Progenitor cell of endocrine pancreas (in vitro differentiated cells): ENCODE measurements around the gene PDZD2. TPM values are rescaled to one million over a fixed set of nuclear protein-coding genes. Genes with fewer than 3 reads are reported as not detected.

Experiments used
- DNase-seq: peaks from one replicate; pipeline ENCODE4 v3.0.0; 2021; ENCODE audit warnings: low spot score; ENCODE audit not compliant: unreplicated experiment
- H3K27ac Mint-ChIP-seq: 2 replicates; pipeline ENCODE4 v1.8.0; 2021; ENCODE audit warnings: mild to moderate bottlenecking, moderate library complexity, mixed read lengths
- H3K27me3 Mint-ChIP-seq: 2 replicates; pipeline ENCODE4 v1.8.0; 2021; ENCODE audit warnings: mixed read lengths
- H3K36me3 Mint-ChIP-seq: 2 replicates; pipeline ENCODE4 v1.8.0; 2022; ENCODE audit warnings: mixed read lengths; ENCODE audit not compliant: insufficient read depth
- H3K4me1 Mint-ChIP-seq: 2 replicates; pipeline ENCODE4 v1.8.0; 2021; ENCODE audit warnings: low read depth, mixed read lengths
- H3K4me3 Mint-ChIP-seq: 2 replicates; pipeline ENCODE4 v1.8.0; 2021; ENCODE audit warnings: low read depth, mild to moderate bottlenecking, moderate library complexity, mixed read lengths
- H3K9me3 Mint-ChIP-seq: 2 replicates; pipeline ENCODE4 v1.8.0; 2021; ENCODE audit warnings: low read depth, mixed read lengths
- total RNA-seq: library from RNA; stranded (reverse); gene quantifications from 2 replicates; pipeline ENCODE4 v1.2.1, GENCODE V29; 2021
- TF ChIP-seq, protein P1 (sequence below): fragments of 200-600 bp; sonication (generic); IDR thresholded peaks from one replicate; pipeline ENCODE4 v1.5.0; 2021; ENCODE audit warnings: antibody characterized with exemption, mild to moderate bottlenecking; ENCODE audit not compliant: unreplicated experiment

The PDZD2 gene
- total RNA-seq, 1 donor from 2014 or later = 3.1 TPM

DNA sequence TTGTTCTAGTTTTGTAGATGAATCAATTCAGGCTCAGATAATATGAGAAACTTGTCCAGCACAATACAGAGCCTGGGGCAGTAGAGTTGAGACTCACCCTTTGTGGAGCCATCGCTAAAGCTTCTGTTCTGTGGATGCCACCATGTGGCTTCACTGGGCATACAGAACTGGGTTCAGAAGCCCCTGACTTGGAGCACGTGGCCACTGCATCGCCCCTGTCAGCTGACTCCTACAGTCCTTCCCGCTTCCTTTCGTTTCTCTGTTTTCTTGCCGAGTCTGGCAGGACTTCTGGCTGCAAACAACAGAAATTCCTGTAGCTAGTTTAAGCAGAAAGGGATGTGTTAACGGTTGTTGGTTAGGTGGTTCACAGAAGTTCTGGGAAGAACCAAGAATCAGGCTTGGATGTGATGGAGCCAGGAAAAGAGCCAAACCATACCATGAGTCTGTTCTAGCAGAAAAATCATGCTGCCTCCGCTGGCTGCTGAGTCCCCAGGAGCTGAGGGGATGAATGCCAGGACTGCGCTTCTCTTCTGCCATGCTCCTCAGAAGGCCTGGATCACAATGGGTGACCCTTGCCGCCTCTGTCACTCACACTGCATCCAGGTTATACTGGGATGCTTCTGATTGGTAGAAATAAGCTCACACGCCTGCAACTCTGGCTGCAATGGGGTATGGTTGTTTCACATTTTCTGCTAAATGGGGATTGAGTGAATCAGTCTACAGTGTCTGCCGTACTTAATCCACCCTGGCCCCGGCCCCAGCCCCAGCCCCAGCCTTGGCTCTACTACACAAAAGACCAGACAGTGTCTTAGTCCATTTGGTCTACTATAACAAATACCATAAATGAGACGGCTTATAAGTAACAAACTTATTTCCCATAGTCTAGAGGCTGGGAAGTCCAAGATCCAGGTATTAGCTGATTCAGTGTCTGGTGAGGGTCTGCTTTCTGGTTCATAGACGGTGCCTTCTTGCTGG is 272.6 kb downstream of the PDZD2 start:
- peaks cover 2% of the 10 kb centered on the region for H3K4me1 Mint-ChIP-seq
- H3K27me3 Mint-ChIP-seq = no peaks in the 10 kb centered on the region
- H3K9me3 Mint-ChIP-seq = no peaks in the 10 kb centered on the region
- no peaks in the 10 kb centered on the region for H3K36me3 Mint-ChIP-seq
- no peak overlapping the region for H3K27ac Mint-ChIP-seq
- TF ChIP-seq, protein P1, sequence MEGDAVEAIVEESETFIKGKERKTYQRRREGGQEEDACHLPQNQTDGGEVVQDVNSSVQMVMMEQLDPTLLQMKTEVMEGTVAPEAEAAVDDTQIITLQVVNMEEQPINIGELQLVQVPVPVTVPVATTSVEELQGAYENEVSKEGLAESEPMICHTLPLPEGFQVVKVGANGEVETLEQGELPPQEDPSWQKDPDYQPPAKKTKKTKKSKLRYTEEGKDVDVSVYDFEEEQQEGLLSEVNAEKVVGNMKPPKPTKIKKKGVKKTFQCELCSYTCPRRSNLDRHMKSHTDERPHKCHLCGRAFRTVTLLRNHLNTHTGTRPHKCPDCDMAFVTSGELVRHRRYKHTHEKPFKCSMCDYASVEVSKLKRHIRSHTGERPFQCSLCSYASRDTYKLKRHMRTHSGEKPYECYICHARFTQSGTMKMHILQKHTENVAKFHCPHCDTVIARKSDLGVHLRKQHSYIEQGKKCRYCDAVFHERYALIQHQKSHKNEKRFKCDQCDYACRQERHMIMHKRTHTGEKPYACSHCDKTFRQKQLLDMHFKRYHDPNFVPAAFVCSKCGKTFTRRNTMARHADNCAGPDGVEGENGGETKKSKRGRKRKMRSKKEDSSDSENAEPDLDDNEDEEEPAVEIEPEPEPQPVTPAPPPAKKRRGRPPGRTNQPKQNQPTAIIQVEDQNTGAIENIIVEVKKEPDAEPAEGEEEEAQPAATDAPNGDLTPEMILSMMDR = no peak
- no peak for DNase-seq
- no peak overlapping the region for H3K4me3 Mint-ChIP-seq

DNA sequence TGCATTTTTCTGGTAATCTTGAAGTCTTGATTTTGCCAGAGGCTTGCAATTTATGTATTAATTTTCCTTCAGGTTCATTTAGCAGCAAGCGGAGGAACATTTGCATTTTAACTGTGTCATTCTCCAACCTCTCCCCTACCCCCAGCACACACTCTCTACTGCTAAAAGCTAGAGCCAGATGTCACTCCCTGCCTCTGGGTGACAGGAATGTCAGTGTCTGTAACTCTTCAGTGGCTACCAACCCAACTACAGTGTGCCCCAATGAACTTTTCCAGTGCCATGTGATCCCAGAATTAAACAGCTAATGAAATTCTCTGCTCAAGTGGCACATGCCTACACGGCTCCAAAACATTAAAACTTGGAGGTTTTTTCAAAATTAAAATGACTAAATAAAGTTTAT is 274.9 kb downstream of the PDZD2 start:
- H3K4me3 Mint-ChIP-seq = no peak overlapping the region
- no peak overlapping the region for H3K27ac Mint-ChIP-seq
- no peaks in the 10 kb centered on the region for H3K4me1 Mint-ChIP-seq
- DNase-seq = no peak
- H3K36me3 Mint-ChIP-seq = no peaks in the 10 kb centered on the region
- no peaks in the 10 kb centered on the region for H3K27me3 Mint-ChIP-seq
- H3K9me3 Mint-ChIP-seq = no peaks in the 10 kb centered on the region
- TF ChIP-seq, protein P1 = no peak

DNA sequence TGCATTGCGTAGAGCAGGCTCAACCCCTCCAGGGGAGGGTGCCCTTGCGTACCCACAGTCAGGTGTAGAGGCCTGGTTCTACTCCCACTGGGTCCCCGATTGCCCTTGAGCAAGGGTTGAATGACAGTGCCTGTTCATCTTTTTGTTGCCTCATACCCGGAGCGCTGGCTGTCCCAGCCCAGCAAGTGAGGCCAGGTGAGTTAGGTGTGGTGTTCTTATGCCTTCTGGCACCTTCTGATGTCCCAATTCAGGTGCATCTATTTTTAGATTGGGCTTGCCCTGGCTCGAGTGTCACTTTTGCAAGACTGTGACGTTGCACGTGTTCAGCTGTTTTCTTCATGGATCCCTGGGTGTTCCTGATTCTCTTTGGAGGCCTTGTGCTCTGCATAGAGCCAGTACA is 277.4 kb downstream of the PDZD2 start:
- no peak for DNase-seq
- TF ChIP-seq, protein P1 = no peak
- H3K4me1 Mint-ChIP-seq = no peaks in the 10 kb centered on the region
- no peaks in the 10 kb centered on the region for H3K36me3 Mint-ChIP-seq
- H3K9me3 Mint-ChIP-seq = no peaks in the 10 kb centered on the region
- no peaks in the 10 kb centered on the region for H3K27me3 Mint-ChIP-seq
- no peak overlapping the region for H3K27ac Mint-ChIP-seq
- H3K4me3 Mint-ChIP-seq = no peak overlapping the region

DNA sequence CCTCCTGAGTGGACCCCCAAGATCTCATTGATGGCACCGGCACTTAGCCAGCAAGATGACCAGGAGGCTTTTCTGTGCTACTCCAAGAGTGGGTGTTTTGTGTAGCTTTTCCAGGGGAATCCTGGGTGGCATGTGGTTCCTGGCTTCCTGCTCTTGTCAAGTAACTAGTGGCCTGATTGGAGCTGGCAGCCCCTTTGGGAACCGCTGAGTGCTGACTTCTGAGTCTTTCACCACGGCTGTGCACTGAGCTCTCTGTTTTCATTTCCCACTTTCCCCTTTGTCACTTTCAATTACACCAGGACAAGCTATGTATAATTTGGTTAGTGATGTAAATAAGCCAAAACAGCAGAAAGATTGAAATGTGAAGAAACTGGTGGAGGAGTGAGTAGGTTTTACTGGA is 279.8 kb downstream of the PDZD2 start:
- Mint-ChIP-seq H3K27ac (no peak overlapping the region), H3K4me3 (no peak overlapping the region), H3K27me3 (no peaks in the 10 kb centered on the region), H3K9me3 (no peaks in the 10 kb centered on the region), H3K4me1 (no peaks in the 10 kb centered on the region), H3K36me3 (no peaks in the 10 kb centered on the region)
- TF ChIP-seq, protein P1 = no peak
- DNase-seq = no peak

DNA sequence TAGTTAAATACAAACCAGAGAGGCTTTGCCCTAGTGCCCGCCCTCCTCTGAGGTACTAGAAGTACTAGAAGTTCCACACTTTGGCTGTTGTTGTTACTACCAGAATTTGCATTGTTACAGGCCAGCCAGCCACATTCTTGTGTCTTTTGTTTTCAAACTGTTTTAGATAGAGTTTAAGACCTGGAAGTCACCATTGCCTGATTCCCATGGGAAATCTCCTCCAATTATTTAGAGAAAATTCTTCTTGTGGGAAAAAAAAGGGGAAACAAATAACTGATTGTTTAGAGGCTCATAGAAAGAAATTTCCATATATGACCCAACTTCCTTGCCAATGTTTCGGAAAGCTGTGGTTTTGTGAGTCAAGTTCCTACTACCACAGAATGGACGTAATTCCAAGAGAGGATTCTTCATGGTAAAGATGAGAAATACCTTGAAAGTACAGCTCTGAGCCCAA is 282.9 kb downstream of the PDZD2 start:
- DNase-seq = no peak
- Mint-ChIP-seq H3K9me3 (no peaks in the 10 kb centered on the region), H3K36me3 (no peaks in the 10 kb centered on the region), H3K4me3 (no peak overlapping the region), H3K27me3 (no peaks in the 10 kb centered on the region), H3K27ac (no peak overlapping the region), H3K4me1 (no peaks in the 10 kb centered on the region)
- TF ChIP-seq, protein P1 = no peak
